Measurements from ENCODE around the gene APIP. TPM values are rescaled to one million over a fixed set of nuclear protein-coding genes. Genes with fewer than 3 reads are reported as not detected.

APIP gene
- total RNA-seq = 10 to 100 TPM; 30.0 to 36.9 (median 35.6) TPM

GRCh38 chr11:34916015-34916842 is at the start of gene APIP, which contains the start of gene PDHX:
Gene APIP (minus strand): TSS chr11:34916379. CDS start chr11:34916284, 95 bp downstream.
Gene PDHX (plus strand): TSS chr11:34916618. CDS start chr11:34916656, 38 bp downstream.
- no peaks in the 10 kb centered on the region for H3K9me3 ChIP-seq
- TF ChIP-seq POLR2A (IDR thresholded peaks at IDR 0.05; ENCODE audit: low read depth) (peak; percentile 94), CTCF (IDR thresholded peaks at IDR 0.05) (no peak), EP300 (IDR thresholded peaks at IDR 0.05) (no peak), POLR2AphosphoS5 (IDR thresholded peaks at IDR 0.05) (peak; percentile 94 to 98)
- DNase-seq (ENCODE audit: extremely low spot score) = peak; percentile 99
- peak within 1 kb of the TSS; percentile 96 to 98 (median 97) for H3K27ac ChIP-seq (replicated peaks in 1 of 4)
- H3K4me1 ChIP-seq = peaks cover 21 to 46% (median 43%) of the 10 kb centered on the region in 4 donors
- WGBS = 0% methylated on average over 12 of the region's 79 CpGs
- H3K36me3 ChIP-seq = peaks cover 0 to 14% (median 2%) of the 10 kb centered on the region in 4 donors
- H3K27me3 ChIP-seq = no peaks in the 10 kb centered on the region
- intact Hi-C loops (cut with DNase I) = no loop called here
- H3K4me3 ChIP-seq = peak within 1 kb of the TSS; percentile 75 to 91 (median 86)

GRCh38 chr11:34964610-34965331 is 48.6 kb upstream of the APIP start:
- no peak overlapping the region for H3K27ac ChIP-seq (replicated peaks in 1 of 4)
- H3K9me3 ChIP-seq = no peaks in the 10 kb centered on the region
- peaks cover 5 to 48% (median 17%) of the 10 kb centered on the region in 4 donors for H3K36me3 ChIP-seq
- intact Hi-C loops (cut with DNase I) = no loop called here
- H3K27me3 ChIP-seq = no peaks in the 10 kb centered on the region
- DNase-seq (ENCODE audit: extremely low spot score) = no peak
- H3K4me1 ChIP-seq = no peaks in the 10 kb centered on the region
- WGBS = 80% methylated on average over 3 of the region's 3 CpGs
- no peak overlapping the region for H3K4me3 ChIP-seq
- TF ChIP-seq POLR2A (IDR thresholded peaks at IDR 0.05; ENCODE audit: low read depth) (no peak), CTCF (IDR thresholded peaks at IDR 0.05) (no peak), EP300 (IDR thresholded peaks at IDR 0.05) (no peak), POLR2AphosphoS5 (IDR thresholded peaks at IDR 0.05) (no peak)

- Histone ChIP-seq H3K4me1 (no peaks in the 10 kb centered on the region), H3K27me3 (no peaks in the 10 kb centered on the region), H3K27ac (replicated peaks in 1 of 4) (no peak overlapping the region), H3K36me3 (peaks cover 5 to 39% (median 14%) of the 10 kb centered on the region in 4 donors), H3K9me3 (no peaks in the 10 kb centered on the region), H3K4me3 (no peak overlapping the region)
- WGBS = 81% methylated on average over 5 of the region's 5 CpGs
- no peak for DNase-seq (ENCODE audit: extremely low spot score)
- intact Hi-C loops (cut with DNase I) = no loop called here
- TF ChIP-seq EP300 (IDR thresholded peaks at IDR 0.05) = no peak
- TF ChIP-seq POLR2AphosphoS5 (IDR thresholded peaks at IDR 0.05) = no peak
- TF ChIP-seq POLR2A (IDR thresholded peaks at IDR 0.05; ENCODE audit: low read depth) = no peak
- no peak for TF ChIP-seq CTCF (IDR thresholded peaks at IDR 0.05)
Measured at GRCh38 chr11:34963351-34963750, 47.2 kb upstream of the APIP start.

GRCh38 chr11:34962034-34962433 is 45.9 kb upstream of the APIP start:
- peaks cover 4 to 30% (median 10%) of the 10 kb centered on the region in 4 donors for H3K36me3 ChIP-seq
- no peaks in the 10 kb centered on the region for H3K4me1 ChIP-seq
- intact Hi-C loops (cut with DNase I) = no loop called here
- H3K27me3 ChIP-seq = no peaks in the 10 kb centered on the region
- no peak overlapping the region for H3K4me3 ChIP-seq
- no peak for DNase-seq (ENCODE audit: extremely low spot score)
- H3K9me3 ChIP-seq = no peaks in the 10 kb centered on the region
- TF ChIP-seq CTCF (IDR thresholded peaks at IDR 0.05) (no peak), POLR2AphosphoS5 (IDR thresholded peaks at IDR 0.05) (no peak), EP300 (IDR thresholded peaks at IDR 0.05) (no peak), POLR2A (IDR thresholded peaks at IDR 0.05; ENCODE audit: low read depth) (no peak)
- H3K27ac ChIP-seq (replicated peaks in 1 of 4) = no peak overlapping the region
